Superior temporal gyrus (tissue), 1 donor: ENCODE measurements around the gene INSL3.

Experiments used
- DNase-seq: peaks from one replicate; pipeline ENCODE4 v3.0.0-alpha.2; 2016; ENCODE audit errors: extremely low spot score

Gene INSL3

GRCh38 chr19:17821190-17821589 lies at the start of gene INSL3:
Gene INSL3 (minus strand): TSS chr19:17821519. CDS start chr19:17821506, 13 bp downstream.
- DNase-seq = no peak

GRCh38 chr19:17869114-17869608 lies 47.8 kb upstream of the INSL3 start:
- DNase-seq = no peak

- DNase-seq = no peak
Measured at GRCh38 chr19:17868669-17869068, 47.4 kb upstream of the INSL3 start.

- no peak for DNase-seq
Measured at GRCh38 chr19:17866964-17867486, 45.7 kb upstream of the INSL3 start.

DNA sequence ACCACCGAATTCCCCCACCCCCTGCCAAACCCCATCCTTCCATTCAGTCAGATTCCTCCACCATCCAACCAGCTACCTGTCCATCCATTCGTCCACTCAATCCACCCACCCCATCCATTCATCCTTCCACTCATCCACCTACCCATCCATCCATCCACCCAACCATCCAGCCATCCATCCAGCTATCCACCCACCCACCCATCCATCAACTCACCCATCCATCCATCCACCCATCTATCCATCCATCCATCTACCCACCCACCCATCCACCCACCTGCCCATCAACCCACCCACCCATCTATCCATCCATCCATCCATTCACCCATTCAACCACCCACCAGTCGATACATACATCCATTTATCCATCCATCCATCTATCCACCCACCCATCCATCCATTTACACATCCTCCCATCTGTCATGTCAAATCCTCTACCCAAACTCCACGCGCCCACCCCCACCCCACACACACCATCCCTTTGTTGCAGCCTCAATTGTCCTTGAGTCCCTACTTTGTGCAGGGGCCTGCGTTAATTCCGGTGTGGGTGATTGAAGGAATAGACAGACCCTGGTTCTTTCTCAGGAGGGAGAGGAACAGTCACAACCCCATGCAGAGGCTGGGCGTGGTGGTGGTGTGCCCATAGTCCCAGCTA lies 45.1 kb upstream of the INSL3 start:
- no peak for DNase-seq

DNA sequence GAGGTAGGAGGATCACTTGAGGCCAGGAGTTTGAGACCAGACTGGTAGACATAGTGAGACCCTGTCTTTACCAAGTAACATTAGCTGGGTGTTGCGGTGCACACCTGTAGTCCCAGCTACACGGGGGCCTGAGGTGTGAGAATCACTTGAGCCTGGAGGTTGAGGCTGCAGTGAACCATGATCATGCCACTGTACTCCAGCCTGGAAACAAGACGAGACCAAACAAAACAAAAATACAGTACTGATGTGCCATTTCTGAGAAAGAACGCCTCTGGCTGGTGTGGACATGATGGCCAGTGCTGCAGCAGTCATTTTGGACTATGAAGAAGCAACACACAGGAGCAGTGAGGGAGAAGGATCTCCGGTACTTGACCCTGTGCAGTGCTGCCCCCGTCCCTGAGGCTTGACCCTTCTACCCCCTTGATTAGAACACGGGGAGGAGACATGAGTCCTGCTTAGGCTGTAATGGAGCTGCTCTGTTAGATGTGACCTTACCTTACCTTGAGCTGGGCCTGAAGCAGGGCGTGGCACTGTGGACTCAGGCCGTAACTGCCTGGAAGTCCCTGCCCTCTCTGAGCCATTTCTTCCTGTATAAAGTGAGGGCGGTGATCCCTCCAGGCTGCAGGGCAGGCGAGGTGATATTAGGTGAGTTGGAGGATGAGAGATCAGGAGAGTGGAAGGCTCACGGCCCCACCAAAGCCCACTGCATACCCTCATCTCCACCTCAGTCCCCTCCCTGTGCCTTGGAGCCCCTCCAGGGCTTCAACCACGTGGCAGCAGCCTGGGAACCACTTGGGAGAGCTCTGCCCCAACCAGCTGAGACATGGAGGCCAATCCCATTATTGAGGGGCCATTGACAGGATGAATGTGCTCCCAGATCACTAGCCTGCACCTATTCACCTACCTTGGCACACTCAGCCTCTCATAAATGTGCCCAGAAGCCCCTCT lies 44.3 kb upstream of the INSL3 start:
- DNase-seq = no peak

GRCh38 chr19:17863520-17864182 lies 42.3 kb upstream of the INSL3 start:
- no peak for DNase-seq

- DNase-seq = no peak
Measured at GRCh38 chr19:17862711-17863519, 41.6 kb upstream of the INSL3 start.

DNA sequence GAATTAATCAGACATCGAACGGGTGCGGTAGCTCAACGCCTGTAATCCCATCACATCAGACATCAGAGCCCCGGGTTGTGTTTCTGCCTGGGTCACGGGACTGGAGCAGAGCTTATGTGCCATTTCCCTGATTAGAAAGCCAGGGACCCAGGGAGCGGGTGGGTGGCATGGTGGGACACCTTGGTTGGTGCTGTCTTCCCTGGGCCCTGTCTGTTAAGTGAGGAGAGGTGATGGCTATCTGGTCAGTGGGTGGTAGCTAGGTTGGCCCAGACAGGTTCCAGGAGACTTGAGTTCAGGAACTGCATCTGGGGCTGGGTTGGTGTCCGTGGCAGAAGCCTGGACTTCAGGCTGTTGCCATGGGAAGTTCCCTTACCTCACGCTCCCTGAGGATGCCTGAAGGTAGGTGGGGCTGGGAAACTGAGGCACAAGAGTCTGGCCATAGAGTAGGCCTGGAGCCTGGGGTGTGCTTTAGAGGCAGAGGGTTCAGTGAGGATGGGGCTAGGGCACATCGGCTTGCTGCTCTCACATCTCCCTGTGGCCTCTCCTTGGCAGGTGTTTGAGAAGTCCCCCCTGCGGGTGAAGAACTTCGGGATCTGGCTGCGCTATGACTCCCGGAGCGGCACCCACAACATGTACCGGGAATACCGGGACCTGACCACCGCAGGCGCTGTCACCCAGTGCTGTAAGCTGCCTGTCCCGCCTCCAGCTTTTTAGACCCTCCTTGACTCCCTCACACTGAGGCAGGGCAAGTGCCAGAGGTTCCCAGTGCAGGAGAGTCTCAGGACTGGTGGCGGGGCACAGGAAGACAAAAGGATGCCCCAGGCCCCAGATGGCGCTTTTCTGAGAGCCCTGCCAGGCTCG lies 40.5 kb upstream of the INSL3 start:
- no peak for DNase-seq

- no peak for DNase-seq
Measured at GRCh38 chr19:17860993-17861360, 39.7 kb upstream of the INSL3 start.

GRCh38 chr19:17860331-17860992 lies 39.1 kb upstream of the INSL3 start:
- no peak for DNase-seq

- DNase-seq = peak; percentile 100
Measured at GRCh38 chr19:17859533-17860330, 38.4 kb upstream of the INSL3 start, which contains the start of gene RPL18A. Gene RPL18A (plus strand): TSS chr19:17859910. CDS start chr19:17859957, 47 bp downstream.

DNA sequence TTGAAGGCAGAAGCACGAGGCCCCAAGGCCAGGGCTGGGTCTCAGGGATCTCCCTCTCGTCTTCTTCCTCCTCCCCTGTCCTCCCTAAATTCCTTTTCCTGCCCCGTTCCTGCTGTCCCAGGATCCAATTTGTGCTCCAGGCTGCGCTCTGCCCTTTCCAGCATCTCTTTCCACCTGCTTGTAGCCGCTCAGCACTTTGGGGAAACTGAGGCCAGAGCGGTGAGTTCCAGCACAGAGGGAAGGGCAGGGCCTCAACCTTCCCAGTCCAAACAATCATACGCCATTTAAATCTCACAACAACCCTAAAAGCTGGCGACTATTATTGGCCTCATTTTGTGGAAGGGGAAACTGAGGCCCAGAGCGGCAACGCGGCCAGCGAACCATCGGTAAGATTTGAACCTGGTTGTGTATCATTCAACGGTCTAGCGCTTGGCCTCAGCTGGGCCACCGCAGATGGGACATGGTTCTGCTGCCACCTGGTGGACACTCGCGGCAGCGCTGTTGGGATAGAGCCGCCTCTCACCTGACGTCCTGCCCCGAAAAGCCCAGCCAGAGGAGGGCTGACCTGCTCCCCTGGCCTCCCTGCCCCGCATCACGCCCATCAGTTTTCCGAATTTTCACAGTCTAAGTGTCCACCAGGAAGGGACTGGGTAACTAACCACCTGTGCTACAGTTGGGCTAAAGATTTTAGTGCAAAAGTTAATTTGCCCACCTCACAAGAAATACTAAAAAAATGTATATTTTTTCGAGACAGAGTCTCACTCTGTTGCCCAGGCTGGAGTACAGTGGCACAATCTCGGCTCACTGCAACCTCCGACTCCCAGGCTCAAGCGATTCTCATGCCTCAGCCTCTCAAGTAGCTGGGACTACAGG lies 34.2 kb upstream of the INSL3 start:
- peak; percentile 92 for DNase-seq

DNA sequence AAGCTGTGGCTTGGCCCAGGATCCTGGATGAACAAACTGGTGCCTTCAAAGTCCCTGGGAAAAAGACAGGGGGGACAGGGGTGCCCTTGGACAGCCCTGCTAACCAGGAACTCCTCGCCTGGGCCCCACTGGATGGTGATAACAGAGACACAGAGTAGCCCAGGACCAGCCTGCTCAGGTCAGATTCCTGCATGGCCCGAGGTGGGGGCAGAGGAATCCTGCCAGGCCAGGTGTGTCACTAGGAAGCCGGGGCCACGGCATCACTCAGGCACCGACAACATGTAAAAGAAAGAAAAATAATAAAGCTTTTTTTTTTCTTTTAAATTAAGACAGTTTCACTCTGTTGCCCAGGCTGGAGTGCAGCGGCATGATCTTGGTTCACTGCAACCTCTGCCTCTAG lies 32.7 kb upstream of the INSL3 start:
- DNase-seq = no peak

GRCh38 chr19:17848595-17849292 lies 27.4 kb upstream of the INSL3 start:
- DNase-seq = no peak

DNA sequence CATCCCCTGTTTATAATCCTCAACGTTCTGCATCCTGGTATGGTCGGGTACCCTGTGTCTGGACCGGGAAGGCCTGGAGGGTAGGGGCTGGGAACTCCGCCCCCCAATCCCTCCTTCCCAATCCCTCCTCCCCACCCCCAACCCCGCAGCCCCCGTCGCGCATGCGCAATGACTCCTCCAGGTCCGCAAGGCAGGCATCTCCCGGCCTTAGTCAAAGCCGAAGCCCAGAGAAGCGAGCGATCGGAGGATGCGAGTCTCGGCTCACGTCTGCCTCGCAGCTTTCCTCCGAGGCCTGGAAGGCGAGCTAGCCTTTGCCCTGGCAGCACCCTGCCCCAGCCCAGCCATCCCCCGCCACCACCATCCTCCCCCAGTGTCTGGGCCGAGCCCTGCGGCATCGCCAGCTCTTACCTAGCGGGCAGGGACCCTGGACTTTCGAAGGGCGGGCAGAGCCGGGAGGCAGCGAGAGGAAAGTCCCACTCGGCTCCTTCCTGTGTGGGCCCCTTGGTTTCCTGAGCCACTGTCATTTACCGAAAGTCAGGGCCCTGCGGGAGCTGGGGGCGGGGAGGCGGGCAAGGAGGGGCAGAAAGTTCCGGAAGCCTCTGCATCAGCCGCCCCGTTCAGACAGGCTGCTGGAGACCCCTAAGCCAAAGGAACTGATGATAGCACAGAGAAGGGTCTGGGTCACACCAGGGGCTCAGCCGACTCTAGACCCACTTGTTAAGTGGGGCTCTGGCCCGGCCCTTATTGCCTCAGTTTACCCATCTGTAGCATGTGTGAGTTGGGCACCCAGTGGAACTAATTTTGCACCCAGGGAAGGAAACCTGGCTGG lies 26.4 kb upstream of the INSL3 start, which contains the start of gene JAK3:
Gene JAK3, minus strand, starts transcription at position 445 of the 829 bp plus-strand sequence. CDS start 3,565 bp downstream, outside the sequence.
- DNase-seq = peak; percentile 16
